H4 (cell line): ENCODE results near the gene WDR62. TPM values are rescaled to one million over a fixed set of nuclear protein-coding genes. Genes with fewer than 3 reads are reported as not detected.
A peak's percentile ranks its signal among the peaks of the same experiment; 100 is the strongest.
"Not testable (repeated sequence)": the region's sequence is repeated elsewhere in the genome, so short reads cannot be mapped to it uniquely, and the experiment has no call there.

Experiments used
- DNase-seq: peaks from one replicate; pipeline ENCODE4 v3.0.0-alpha.2; 2015; ENCODE audit warnings: low spot score
- total RNA-seq: library from RNA; depleted of rRNA; stranded (reverse); fragments of >200 nt; shearing (Covaris generic); gene quantifications from 2 replicates; pipeline ENCODE4 v1.2.3, GENCODE V29; 2014

The WDR62 gene
- total RNA-seq, 1 experiment from 2014 or later: 21.9 TPM

DNA sequence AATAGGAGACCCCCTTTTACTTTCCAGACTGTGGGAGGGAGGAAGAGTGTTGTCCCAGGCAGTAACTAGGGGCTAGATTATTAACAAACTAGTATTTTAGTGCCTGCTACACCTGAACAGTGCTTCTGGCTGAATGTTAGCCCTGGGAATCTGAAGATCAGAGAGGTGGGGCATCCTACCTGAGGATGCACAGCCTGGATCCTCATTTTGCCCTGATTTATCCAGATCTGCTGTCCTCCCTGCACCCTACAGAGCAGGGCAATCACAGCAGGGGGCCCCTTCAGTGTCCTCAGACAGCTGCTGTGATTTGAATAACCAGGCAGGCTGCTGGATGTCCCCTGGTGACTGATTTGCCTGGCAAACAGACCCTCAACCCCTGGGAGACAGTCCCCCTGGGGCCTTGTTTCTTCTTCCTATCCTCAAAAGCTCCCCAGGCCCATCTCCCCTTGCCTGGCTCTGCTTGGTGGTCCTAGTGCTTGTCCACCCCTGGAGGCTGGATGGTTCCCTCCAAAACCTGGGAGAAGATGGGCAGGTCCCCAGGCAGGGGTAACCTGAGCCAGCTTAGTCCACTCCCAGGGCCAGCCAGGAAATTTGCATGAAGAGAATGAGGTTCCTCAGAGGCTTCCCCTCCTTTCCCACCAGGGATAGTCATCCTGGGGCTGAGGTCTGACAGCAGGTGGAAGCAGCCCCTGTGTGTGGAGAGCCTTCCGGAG is 55.9 kb downstream of the WDR62 start, which contains the start of gene OVOL3:
OVOL3 (plus strand) TSS at position 657 of the 713 bp plus-strand sequence. CDS start 60 bp downstream, outside the sequence.
- DNase-seq: no peak

DNA sequence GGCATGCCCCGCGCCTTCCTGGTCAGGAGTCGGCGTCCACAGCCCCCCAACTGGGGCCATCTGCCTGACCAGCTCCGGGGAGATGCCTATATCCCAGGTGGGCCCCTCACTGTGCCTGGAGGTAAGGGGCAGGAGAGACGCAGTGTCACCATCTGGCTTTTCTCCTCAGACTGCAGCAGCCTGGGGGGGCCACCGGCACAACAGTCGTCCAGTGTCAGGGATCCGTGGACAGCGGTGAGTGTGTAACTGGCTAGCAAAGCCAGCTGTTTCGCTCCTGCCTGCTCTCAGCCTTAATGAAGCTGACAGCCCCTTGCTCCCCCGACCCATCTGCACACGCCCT is 56.5 kb downstream of the WDR62 start:
- DNase-seq: no peak

DNA sequence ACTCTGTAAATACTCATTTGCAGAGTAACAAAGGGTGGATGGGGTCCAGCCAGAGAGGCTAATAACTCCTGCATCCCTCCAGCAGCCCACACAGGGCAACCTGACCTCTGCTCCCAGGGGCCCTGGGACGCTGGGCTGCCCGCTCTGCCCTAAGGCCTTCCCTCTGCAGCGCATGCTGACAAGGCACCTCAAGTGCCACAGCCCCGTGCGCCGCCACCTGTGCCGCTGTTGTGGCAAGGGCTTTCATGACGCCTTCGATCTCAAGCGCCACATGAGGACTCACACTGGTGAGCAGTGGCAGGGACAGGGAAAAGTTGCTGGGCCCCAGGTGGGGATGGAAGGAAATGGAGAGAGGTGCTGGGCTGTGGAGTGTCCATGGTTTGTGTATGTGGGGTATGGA is 58.0 kb downstream of the WDR62 start:
- no peak for DNase-seq

DNA sequence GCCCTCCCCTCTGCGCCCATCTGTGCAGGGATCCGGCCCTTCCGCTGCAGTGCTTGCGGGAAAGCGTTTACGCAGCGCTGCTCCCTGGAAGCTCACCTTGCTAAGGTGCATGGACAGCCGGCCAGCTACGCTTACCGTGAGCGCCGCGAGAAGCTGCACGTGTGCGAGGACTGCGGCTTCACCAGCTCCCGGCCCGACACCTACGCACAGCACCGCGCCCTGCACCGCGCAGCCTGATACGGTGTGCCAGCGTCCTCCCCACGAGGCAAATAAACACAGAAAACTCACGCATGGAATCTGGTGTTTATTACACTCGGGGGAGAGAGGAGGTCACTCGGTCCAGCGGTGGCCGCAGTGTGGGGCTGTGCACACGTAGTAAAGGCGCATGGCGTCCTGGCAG is 58.7 kb downstream of the WDR62 start:
- DNase-seq: no peak

DNA sequence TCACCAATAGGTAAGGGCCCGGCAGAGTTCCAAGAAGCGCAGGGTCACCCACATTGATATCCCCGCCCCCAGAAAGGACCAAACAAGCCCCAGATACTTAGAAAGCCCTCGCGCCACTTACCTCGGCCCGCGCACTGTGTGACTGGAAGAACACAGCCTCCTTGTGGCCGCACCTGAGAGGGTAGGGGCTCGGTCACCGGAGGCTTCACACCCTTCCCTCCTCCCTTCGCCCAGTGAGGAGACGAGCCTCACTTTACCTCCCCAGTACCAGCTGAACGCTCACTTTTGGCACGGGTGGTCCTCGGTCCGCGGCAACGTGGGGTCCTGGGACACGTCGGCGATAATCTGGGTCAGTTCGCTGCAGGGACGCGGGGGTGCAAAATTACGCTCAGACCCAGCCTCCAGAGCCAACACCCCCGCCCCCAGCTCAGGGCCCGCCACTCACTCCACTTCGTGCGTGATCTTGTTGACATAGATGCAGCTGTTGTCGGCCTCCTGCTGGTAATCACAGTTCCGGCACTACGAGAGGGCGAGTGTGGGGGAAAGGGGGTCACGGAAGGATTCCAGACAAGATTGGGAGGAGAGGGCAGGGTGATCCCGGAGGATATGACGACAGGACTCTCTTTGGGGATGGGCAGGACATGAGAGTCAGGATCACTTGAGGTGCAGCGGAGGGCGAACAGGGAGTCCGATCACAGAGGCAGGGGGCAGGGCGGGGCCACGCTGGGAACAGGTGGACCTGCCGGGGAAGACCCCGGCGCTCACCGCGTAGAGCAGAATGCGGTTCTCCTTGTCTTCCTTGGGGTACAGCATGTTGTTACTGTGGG is 59.4 kb downstream of the WDR62 start:
- peak; percentile 45 for DNase-seq

DNA sequence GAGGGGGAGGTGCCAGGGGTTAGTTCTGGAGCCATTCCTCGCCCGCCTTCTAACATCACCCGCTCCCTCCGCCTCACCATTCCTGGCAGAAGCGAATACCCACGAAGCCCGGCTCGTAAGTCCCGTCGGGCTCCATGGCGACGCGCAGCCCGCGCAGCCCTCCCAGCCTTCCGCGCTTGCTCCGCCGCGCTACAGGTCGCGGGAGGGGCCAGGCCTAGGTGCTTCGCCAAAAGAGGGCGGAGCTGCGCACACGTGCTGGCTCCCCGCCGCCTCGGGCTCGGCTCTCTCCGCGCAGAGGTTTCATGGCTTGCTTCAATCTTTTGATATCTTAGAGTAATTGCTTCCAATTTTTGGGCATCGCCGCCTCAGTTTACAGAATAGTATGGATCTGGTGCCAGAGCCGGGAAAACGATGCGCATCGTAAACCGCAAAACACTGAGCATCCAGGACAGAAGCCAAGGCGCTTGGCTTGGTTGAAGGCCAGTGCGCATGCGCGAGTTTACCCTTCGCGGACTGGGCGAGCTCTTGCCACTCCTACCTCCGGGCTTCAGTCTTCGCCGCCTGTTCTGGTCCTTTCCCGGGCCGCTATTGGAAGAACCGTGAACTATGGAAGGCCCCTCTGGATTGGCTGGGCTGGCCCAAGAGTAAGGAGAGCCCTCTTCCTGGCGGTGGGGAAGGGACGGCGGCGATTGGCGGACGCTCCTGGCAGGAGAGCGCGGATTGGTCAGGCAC is 60.2 kb downstream of the WDR62 start, which contains the start of gene POLR2I:
POLR2I (minus strand) TSS at position 155 of the 732 bp plus-strand sequence; CDS start at position 136, 19 bp downstream.
- DNase-seq: peak; percentile 100

DNA sequence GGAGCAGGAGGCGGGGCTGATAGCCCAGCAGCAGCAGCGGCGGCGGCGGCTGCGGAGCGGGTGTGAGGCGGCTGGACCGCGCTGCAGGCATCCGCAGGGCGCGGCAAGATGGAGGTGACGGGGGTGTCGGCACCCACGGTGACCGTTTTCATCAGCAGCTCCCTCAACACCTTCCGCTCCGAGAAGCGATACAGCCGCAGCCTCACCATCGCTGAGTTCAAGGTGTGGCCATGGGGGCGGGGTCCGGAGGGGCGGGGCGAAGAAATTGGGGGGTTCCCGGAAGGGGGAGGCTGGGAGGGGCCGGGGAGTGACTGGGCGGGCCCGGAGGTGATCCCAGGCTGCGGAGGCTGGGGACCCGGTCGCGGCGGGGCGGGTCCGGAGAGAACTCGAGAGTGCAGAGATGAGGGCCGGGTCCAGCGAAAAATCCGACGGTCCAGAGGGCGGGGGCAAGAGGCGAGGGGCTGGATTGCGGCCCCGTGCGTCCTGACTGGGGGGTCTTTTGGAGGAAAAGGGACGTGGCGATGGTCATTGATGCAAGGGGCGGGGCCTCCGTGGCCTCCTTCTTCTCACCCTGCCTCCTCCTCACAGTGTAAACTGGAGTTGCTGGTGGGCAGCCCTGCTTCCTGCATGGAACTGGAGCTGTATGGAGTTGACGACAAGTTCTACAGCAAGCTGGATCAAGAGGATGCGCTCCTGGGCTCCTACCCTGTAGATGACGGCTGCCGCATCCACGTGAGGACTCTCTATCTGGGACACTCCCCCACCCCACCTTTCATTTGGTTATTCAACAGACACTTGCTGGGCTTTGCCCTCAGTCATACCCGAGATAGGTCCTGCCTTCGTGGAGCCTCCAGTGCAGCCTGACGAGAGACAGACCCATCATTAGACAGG is 61.0 kb downstream of the WDR62 start, which contains the start of gene TBCB:
TBCB (plus strand) TSS at position 16 of the 891 bp plus-strand sequence; CDS start at position 109, 93 bp downstream.
- no peak for DNase-seq

DNA sequence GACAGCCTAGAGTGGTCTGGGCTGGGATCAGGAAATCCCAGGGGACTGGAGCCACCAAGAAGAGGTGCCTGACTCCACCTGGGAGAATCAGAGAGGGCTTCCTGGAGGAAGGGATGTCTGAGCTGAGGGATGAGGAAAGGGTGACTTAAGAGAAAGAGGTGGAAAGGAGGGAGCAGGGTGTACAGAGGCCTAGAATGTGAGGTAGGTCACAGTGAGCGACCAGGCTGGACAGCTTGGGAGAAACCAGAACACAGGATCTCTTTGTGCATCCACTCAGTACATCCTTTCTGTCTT is 61.6 kb downstream of the WDR62 start:
- no peak for DNase-seq

DNA sequence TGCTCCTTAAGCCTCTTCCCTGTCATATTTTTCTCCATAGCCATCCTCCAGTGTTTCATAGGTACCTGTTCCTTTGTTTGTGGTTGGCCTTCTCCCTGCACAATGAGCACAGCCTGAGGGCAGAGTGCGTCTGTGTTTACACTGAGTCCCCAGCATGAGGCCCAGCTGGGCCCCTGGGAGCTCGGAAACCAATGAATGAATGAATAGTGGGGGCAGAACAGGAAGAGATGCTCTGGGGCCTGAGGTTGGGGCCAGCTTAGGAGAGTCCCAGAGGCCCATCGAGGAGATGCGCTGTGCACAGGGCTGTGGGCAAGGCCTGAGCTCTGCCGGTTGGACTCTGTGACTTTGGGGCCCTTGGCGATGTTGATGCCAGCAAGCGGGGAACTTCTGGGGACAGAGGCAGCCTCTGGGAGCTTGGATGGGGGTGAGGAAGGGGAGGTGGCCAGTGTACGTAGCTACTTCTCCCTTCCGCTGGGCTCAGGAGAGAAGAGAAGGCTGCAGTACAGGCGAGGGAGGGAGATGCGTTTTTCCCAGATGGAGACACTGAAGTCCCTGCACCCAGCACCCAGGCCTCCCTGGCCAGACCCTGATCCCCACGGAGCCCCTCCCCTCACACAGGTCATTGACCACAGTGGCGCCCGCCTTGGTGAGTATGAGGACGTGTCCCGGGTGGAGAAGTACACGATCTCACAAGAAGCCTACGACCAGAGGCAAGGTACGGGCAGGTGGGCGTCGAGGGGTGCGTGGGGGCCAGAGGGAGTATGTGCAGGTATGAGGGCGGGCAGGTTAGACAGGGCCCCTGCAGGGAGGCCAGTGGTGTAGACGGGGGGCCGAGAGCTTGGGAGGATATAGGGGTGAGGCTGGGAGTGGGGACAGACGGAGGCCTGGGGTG is 65.6 kb downstream of the WDR62 start:
- no peak for DNase-seq

DNA sequence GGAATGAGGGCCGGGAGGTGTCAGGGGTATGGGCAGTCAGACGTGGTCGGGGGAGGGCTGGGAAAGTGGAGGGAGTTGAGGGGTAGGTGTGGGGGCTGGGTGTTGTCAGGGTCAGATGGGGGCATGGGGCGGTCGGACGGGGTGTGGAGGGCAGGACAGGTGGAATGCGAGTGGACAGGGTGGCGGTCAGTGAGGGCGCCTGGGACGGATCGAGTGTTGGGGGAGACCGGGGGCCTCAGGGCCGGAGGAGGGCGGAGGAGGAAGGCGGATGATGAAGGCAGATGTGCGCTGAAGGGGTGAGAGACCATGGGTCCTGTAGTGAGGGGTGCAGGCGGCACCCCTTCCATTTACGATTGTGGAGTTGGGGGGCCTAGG is 66.3 kb downstream of the WDR62 start:
- no peak for DNase-seq

DNA sequence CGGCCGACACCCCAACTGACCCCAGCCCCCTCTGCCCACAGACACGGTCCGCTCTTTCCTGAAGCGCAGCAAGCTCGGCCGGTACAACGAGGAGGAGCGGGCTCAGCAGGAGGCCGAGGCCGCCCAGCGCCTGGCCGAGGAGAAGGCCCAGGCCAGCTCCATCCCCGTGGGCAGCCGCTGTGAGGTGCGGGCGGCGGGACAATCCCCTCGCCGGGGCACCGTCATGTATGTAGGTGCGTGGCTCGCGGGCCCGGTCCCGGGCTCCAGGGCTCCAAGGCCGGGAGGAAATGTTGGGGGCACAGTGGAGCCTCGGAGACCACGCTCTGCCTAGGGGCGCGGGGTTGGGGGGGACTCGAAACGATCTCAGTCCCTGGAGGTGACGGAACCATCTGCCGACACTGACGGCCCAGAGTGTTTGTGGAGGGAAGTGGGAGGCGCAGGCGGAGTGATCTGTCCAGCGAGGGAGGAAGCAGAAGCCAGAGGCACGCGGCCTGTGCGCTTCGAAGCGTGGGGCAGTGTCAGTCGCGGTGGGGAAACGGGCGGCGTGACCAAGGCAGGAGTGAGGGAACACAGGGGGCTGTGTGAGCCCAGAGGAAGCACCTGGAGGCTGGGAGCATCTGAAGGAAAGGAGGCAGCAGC is 66.9 kb downstream of the WDR62 start:
- no peak for DNase-seq

DNA sequence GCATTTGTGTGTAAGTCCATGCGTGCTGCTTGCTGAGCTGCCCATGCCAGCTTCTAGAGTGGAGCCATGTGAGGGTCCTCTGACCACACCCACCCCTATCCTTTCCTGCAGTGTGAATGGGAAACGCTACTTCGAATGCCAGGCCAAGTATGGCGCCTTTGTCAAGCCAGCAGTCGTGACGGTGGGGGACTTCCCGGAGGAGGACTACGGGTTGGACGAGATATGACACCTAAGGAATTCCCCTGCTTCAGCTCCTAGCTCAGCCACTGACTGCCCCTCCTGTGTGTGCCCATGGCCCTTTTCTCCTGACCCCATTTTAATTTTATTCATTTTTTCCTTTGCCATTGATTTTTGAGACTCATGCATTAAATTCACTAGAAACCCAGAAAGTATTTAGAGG is 70.9 kb downstream of the WDR62 start:
- DNase-seq: no peak

DNA sequence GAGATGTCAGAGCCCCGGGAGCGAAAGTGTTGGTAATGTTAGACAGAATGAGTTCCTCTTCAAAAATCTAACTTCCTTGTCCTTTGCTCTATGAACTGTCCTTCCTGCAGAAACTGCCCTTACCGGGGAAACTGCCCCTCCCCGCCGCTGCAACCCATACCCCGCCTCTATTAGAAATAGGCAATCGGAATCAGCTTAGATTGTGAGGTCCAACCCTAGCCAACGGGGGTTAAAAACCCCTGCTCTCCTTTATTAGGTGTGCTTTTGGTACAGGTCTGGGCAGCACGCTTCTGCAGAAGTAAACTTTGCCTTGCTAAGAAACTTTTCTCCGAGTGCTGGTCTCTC is 73.7 kb downstream of the WDR62 start:
- DNase-seq: no peak

DNA sequence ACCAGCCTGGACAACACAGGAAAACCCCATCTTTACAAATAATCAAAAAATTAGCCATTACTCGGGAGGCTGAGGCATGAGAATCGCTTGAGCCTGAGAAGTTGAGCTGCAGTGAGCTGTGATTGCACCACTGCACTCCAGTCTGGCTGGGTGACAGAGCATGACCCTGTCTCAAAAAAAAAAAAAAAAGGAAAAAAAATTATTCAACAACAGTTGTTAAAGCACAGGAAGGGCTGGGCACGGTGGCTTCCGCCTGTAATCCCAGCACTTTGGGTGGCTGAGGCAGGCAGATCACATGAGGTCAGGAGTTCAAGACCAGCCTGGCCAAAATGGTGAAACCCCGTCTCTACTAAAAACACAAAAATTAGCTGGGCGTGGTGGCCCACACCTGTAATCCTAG is 76.5 kb downstream of the WDR62 start:
- not testable (repeated sequence) for DNase-seq

DNA sequence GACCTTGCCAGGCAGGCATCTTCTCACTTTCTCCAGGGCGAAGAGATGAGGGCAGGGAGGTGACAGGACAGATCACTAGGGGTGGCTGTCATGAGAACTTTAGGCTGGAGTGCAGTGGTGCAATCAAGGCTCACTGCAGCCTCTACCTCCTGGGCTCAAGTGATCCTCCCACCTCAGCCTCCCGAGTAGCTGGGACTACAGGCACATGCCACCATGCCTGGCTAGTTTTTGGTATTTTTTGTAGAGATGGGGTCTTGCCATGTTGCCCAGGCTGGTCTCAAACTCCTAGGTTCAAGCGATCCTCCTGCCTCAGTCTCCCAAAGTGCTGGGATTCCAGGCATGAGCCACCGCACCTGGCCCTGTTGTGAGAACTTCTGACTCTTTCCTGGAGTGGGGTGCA is 80.2 kb downstream of the WDR62 start:
- DNase-seq: not testable (repeated sequence)

DNA sequence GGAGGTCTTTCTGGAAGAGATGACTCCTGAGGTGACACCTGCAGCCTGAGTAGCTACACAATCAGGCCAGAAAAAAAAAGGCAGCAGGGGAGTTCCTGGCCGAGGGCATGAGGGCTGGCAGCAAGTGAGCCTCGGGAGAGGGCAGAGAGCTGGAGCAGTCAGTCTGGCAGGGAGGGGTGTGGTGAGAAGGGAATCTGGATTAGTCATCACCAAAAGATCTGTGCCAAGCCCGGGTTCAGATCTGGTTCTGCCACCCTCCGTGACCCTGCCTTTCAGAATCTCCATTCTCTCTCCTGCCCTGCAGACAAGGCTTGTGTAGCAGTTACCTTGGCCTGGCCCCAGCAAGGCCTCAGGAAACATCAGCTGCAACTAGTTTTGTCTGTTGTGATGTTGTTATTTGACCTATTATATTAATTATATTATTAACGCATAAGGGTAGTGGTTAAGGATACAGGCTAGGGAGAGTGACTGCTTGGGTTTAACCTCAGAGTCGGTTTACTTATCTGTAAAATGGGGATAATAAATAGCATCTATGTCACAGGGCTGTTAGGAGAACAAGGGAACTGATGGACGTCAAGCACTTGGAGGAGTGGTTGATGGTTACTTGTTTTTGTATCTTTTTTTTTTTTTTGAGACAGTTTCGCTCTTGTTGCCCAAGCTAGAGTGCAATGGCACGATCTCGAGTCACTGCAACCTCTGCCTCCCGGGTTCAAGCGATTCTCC is 82.4 kb downstream of the WDR62 start:
- peak; percentile 96 for DNase-seq

DNA sequence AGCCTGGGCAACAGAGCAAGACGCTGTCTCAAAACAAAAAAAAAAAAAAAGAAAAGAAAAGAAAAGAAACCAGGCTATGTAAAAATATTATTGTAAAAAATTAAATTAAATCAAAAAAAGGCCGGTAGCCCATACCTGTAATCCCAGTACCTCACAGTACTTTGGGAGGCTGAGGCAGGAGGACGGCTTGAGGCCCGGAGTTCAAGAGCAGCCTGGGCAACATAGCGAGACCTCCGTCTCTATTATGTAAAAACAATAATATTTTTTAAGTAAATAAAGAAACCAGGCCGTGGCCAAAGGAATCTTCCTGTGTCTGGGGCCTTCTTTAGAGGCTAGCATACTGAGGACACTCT is 84.4 kb downstream of the WDR62 start:
- no peak for DNase-seq

DNA sequence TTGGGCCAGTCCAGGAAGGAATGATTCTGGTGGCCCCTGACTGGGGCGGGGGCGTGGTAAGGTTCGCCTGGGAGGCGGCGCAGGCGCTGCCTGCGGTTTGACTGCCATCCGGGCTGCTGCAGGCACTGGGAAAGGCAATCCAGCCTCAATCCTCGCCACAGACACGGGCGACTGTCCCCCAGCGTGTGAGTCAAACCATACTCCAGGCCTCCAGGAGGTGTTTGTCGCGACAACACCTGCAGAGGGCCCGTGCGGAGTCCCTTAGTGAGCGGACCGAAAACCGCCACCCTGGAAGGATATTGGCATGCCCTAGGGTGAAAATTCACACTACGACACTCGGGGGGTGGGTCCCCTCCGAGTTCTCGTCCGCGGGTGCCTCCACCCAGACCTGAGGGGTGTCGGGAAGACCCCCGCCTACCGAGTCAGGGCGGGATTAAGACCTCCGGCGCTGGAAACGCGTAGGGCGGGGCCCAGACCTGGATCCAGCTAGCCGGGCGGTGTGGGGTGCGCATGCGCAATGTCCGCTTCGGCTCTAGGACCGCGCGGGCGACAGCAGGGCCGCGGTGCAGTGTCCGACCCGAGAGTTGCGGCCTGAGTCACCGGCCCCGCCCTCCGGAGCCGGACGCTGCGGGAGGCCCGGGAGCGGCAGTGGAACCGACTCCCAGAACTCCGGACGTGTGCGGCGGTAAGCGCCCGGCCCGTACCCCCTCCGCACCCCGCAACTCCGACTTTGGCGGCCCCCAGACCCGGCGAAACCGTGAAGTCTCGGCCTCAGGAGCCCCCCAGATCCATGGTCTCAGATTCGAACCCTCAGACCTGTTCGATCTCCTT is 85.0 kb downstream of the WDR62 start, which contains the start of gene CAPNS1:
CAPNS1 (plus strand) TSS at position 594 of the 831 bp plus-strand sequence. CDS start 946 bp downstream, outside the sequence.
- DNase-seq: peak; percentile 99
